HG02610 (cell line): ENCODE results near the gene SRA1.

Experiments used
- ATAC-seq: cut with Tn5 transposase; IDR thresholded peaks from one replicate; pipeline ENCODE4 v1.9.1; 2021; ENCODE audit warnings: mild to moderate bottlenecking, moderate library complexity; ENCODE audit not compliant: unreplicated experiment

The SRA1 gene

GRCh38 chr5:140571105-140571504, 13.8 kb upstream of the SRA1 start:
- ATAC-seq, result no peak

GRCh38 chr5:140570488-140570887, 13.2 kb upstream of the SRA1 start:
- ATAC-seq, result no peak

GRCh38 chr5:140570058-140570457, 12.8 kb upstream of the SRA1 start:
- no peak for ATAC-seq

- no peak for ATAC-seq
These were observed 11.9 kb upstream of the SRA1 start for GRCh38 chr5:140569197-140569596.

- ATAC-seq, result no peak
These were observed 11.3 kb upstream of the SRA1 start for GRCh38 chr5:140568443-140569063.

- ATAC-seq, result no peak
These were observed 10.6 kb upstream of the SRA1 start for GRCh38 chr5:140567871-140568270.

GRCh38 chr5:140567136-140567818, 10.0 kb upstream of the SRA1 start:
- ATAC-seq, result no peak

GRCh38 chr5:140566665-140567064, 9.4 kb upstream of the SRA1 start:
- ATAC-seq, result no peak

GRCh38 chr5:140565780-140566095, 8.5 kb upstream of the SRA1 start:
- no peak for ATAC-seq

- peak; percentile 1 for ATAC-seq
These were observed 7.9 kb upstream of the SRA1 start for GRCh38 chr5:140565024-140565779.

GRCh38 chr5:140564196-140565023, 7.1 kb upstream of the SRA1 start, which contains the start of the genes APBB3 and SLC35A4:
Gene APBB3, minus strand, starts transcription at chr5:140564598. Its CDS starts 353 bp downstream, at chr5:140564245.
Gene SLC35A4, plus strand, starts transcription at chr5:140564828. Its CDS starts 2,342 bp downstream, at chr5:140567170.
- peak; percentile 87 for ATAC-seq

- ATAC-seq, result no peak
These were observed 6.3 kb upstream of the SRA1 start for GRCh38 chr5:140563596-140563995.

GRCh38 chr5:140561753-140562523, 4.7 kb upstream of the SRA1 start:
- ATAC-seq, result no peak

GRCh38 chr5:140560227-140560626, 3.0 kb upstream of the SRA1 start:
- ATAC-seq, result no peak

- ATAC-seq, result no peak
These were observed 1.3 kb upstream of the SRA1 start for GRCh38 chr5:140558542-140558941.

- no peak for ATAC-seq
These were observed 692 bp upstream of the SRA1 start for GRCh38 chr5:140557965-140558364.

- ATAC-seq, result no peak
These were observed 835 bp downstream of the SRA1 start for GRCh38 chr5:140556438-140556837.

- no peak for ATAC-seq
These were observed 1.4 kb downstream of the SRA1 start for GRCh38 chr5:140555747-140556312.

GRCh38 chr5:140554454-140554853, 2.8 kb downstream of the SRA1 start:
- ATAC-seq, result no peak

- peak; percentile 28 for ATAC-seq
These were observed 3.6 kb downstream of the SRA1 start for GRCh38 chr5:140553657-140554056.
